WTC11 (cell line): Measurements from ENCODE around the gene ICE2. TPM values are rescaled to one million over a fixed set of nuclear protein-coding genes. Genes with fewer than 3 reads are reported as not detected.

ENCODE experiments used
- ATAC-seq: fragments of 200-7000 bp; cut with Tn5 transposase; 2 replicates; pipeline ENCODE4 v1.10.0; 2021; ENCODE audit warnings: mild to moderate bottlenecking, moderate library complexity
- CTCF ChIA-PET: fragments of 300-600 bp; sonication (Branson Sonifier 250); formaldehyde crosslinking; loops from one replicate; lab custom pipeline; 2021; ENCODE audit warnings: antibody characterized with exemption; lab: Charles Lee
- POLR2A ChIA-PET: fragments of 350-600 bp; sonication (Branson Sonifier 250); formaldehyde crosslinking; loops from one replicate; lab custom pipeline; 2021; ENCODE audit warnings: antibody characterized with exemption; lab: Charles Lee
- DNase-seq: peaks from one replicate; pipeline ENCODE4 v3.0.0; 2021; ENCODE audit warnings: low spot score
- H3K27ac Mint-ChIP-seq: 2 replicates; pipeline ENCODE4 v1.8.0; 2021; ENCODE audit warnings: mixed read lengths
- H3K27me3 Mint-ChIP-seq: 2 replicates; pipeline ENCODE4 v1.8.0; 2021; ENCODE audit warnings: low read depth, mild to moderate bottlenecking, moderate library complexity, mixed read lengths
- H3K36me3 Mint-ChIP-seq: 2 replicates; pipeline ENCODE4 v1.8.0; 2021; ENCODE audit warnings: mixed read lengths
- H3K4me1 Mint-ChIP-seq: 2 replicates; pipeline ENCODE4 v1.8.0; 2022; ENCODE audit warnings: mixed read lengths
- H3K4me3 Mint-ChIP-seq: 2 replicates; pipeline ENCODE4 v1.8.0; 2021; ENCODE audit warnings: mild to moderate bottlenecking, moderate library complexity, mixed read lengths
- H3K9me3 Mint-ChIP-seq: 2 replicates; pipeline ENCODE4 v1.8.0; 2021; ENCODE audit warnings: mixed read lengths
- AFF4 ChIP-seq: sonication (generic); formaldehyde crosslinking; IDR thresholded peaks from 2 replicates; pipeline ENCODE4 v1.8.1; 2023; ENCODE audit warnings: mild to moderate bottlenecking, missing genetic modification reagents, borderline replicate concordance
- CBFB ChIP-seq: sonication (generic); formaldehyde crosslinking; IDR thresholded peaks from 2 replicates; pipeline ENCODE4 v1.8.1; 2022; ENCODE audit warnings: mild to moderate bottlenecking, low read depth, missing genetic modification reagents
- E2F4 ChIP-seq: sonication (generic); formaldehyde crosslinking; IDR thresholded peaks from 2 replicates; pipeline ENCODE4 v1.8.1; 2022; ENCODE audit warnings: low read depth, mild to moderate bottlenecking, moderate library complexity, missing genetic modification reagents, borderline replicate concordance
- E2F5 ChIP-seq: sonication (generic); formaldehyde crosslinking; IDR thresholded peaks from 2 replicates; pipeline ENCODE4 v1.8.1; 2022; ENCODE audit warnings: mild to moderate bottlenecking, moderate library complexity, missing genetic modification reagents
- ERG ChIP-seq: fragments of 250-450 bp; sonication (Bioruptor Pico); IDR thresholded peaks from 2 replicates; pipeline ENCODE4 v1.8.0; 2021; ENCODE audit warnings: mild to moderate bottlenecking
- ESRRA ChIP-seq: sonication (generic); formaldehyde crosslinking; IDR thresholded peaks from 2 replicates; pipeline ENCODE4 v1.8.1; 2022; ENCODE audit warnings: mild to moderate bottlenecking, missing genetic modification reagents, borderline replicate concordance
- FOXK1 ChIP-seq: sonication (generic); formaldehyde crosslinking; IDR thresholded peaks from 2 replicates; pipeline ENCODE4 v1.8.0; 2022; ENCODE audit warnings: mild to moderate bottlenecking, moderate library complexity, missing genetic modification reagents
- GRHL2 ChIP-seq: fragments of 250-450 bp; sonication (Bioruptor Pico); IDR thresholded peaks from 2 replicates; pipeline ENCODE4 v1.8.0; 2022; ENCODE audit warnings: mild to moderate bottlenecking, moderate library complexity; ENCODE audit not compliant: insufficient replicate concordance, severe bottlenecking
- JAZF1 ChIP-seq: fragments of 250-450 bp; sonication (Bioruptor Pico); IDR thresholded peaks from 2 replicates; pipeline ENCODE4 v1.9.0; 2021; ENCODE audit warnings: moderate library complexity, mild to moderate bottlenecking, inconsistent platforms
- MYBL2 ChIP-seq: sonication (generic); formaldehyde crosslinking; IDR thresholded peaks from 2 replicates; pipeline ENCODE4 v1.8.1; 2023; ENCODE audit warnings: mild to moderate bottlenecking, moderate library complexity, missing genetic modification reagents
- NFYB ChIP-seq: sonication (generic); formaldehyde crosslinking; conservative IDR thresholded peaks from 2 replicates; pipeline ENCODE4 v1.8.0; 2022; ENCODE audit warnings: low read depth, missing genetic modification reagents
- OVOL2 ChIP-seq: fragments of 250-450 bp; sonication (Bioruptor Pico); IDR thresholded peaks from 2 replicates; pipeline ENCODE4 v1.9.0; 2021; ENCODE audit warnings: mild to moderate bottlenecking, borderline replicate concordance
- RELA ChIP-seq: sonication (generic); formaldehyde crosslinking; IDR thresholded peaks from 2 replicates; pipeline ENCODE4 v1.8.1; 2022; ENCODE audit warnings: missing genetic modification reagents, mild to moderate bottlenecking, borderline replicate concordance
- USF1 ChIP-seq: sonication (generic); formaldehyde crosslinking; IDR thresholded peaks from 2 replicates; pipeline ENCODE4 v1.8.0; 2022; ENCODE audit warnings: mild to moderate bottlenecking, missing genetic modification reagents
- USF2 ChIP-seq: sonication (generic); formaldehyde crosslinking; IDR thresholded peaks from 2 replicates; pipeline ENCODE4 v1.8.1; 2023; ENCODE audit warnings: mild to moderate bottlenecking, missing genetic modification reagents, moderate library complexity
- ZSCAN18 ChIP-seq: fragments of 250-450 bp; sonication (Bioruptor Pico); IDR thresholded peaks from 2 replicates; pipeline ENCODE4 v2.1.2; 2022; ENCODE audit warnings: mild to moderate bottlenecking, moderate library complexity
- total RNA-seq: library from RNA; stranded (reverse); gene quantifications from 3 replicates; pipeline ENCODE4 v1.2.3, GENCODE V29; 2021

The ICE2 gene
- total RNA-seq, 1 experiment from 2014 or later, result 76.9 TPM

- Mint-ChIP-seq H3K27ac (no peak overlapping the region), H3K4me3 (no peak overlapping the region), H3K36me3 (peaks cover 7% of the 10 kb centered on the region; the same call in 1 of the 2 replicates), H3K27me3 (no peaks in the 10 kb centered on the region), H3K9me3 (no peaks in the 10 kb centered on the region), H3K4me1 (no peaks in the 10 kb centered on the region)
- ChIA-PET CTCF (no interaction called here), POLR2A (no interaction called here)
- DNase-seq, result no peak
- no peak for ATAC-seq
- no peak for TF ChIP-seq NFYB (CRISPR knock-in tag)
- no peak for TF ChIP-seq CBFB (CRISPR knock-in tag)
- no peak for TF ChIP-seq AFF4
- TF ChIP-seq E2F5 (CRISPR knock-in tag), result no peak
- TF ChIP-seq E2F4 (CRISPR knock-in tag), result no peak
- TF ChIP-seq ESRRA (CRISPR knock-in tag), result no peak
- TF ChIP-seq JAZF1 (CRISPR knock-in tag), result no peak
- TF ChIP-seq USF1 (CRISPR knock-in tag), result no peak
- TF ChIP-seq ZSCAN18 (CRISPR knock-in tag), result no peak
- no peak for TF ChIP-seq FOXK1
- no peak for TF ChIP-seq OVOL2 (CRISPR knock-in tag)
- no peak for TF ChIP-seq USF2 (CRISPR knock-in tag)
- no peak for TF ChIP-seq GRHL2 (CRISPR knock-in tag)
- TF ChIP-seq ERG, result no peak
- no peak for TF ChIP-seq RELA (CRISPR knock-in tag)
- TF ChIP-seq MYBL2, result no peak
These were observed 95.9 kb downstream of the ICE2 start for GRCh38 chr15:60382773-60383674.
